ENCODE measurements around the gene ACOT11. TPM values are rescaled to one million over a fixed set of nuclear protein-coding genes. Genes with fewer than 3 reads are reported as not detected.

The ACOT11 gene
- total and polyA plus RNA-seq, 2 experiments from 2014 or later, result 13.8 to 20.0 TPM

- H3K27ac ChIP-seq, result no peak overlapping the region
- H3K27me3 ChIP-seq, result no peaks in the 10 kb centered on the region
- no peak for DNase-seq (ENCODE audit: low spot score)
- no peak overlapping the region for H2AFZ ChIP-seq
- H3K9me3 ChIP-seq (ENCODE audit: low read depth), result no peaks in the 10 kb centered on the region
- H3K9me2 ChIP-seq (replicated peaks; ENCODE audit: insufficient read depth), result no peaks in the 10 kb centered on the region
- WGBS (ENCODE audit: low lambda C conversion rate, missing lambda C conversion rate), result 84% methylated on average over 15 of the region's 15 CpGs
- H4K20me1 ChIP-seq (ENCODE audit: insufficient read depth, poor library complexity, severe bottlenecking), result no peaks in the 10 kb centered on the region
- no peaks in the 10 kb centered on the region for H3K36me3 ChIP-seq (replicated peaks; ENCODE audit: insufficient read depth, low read depth)
- H3K4me1 ChIP-seq (ENCODE audit: insufficient read depth), result peaks cover 4% of the 10 kb centered on the region
- no peak for TF ChIP-seq CTCF (IDR thresholded peaks at IDR 0.05; ENCODE audit: poor library complexity)
- TF ChIP-seq EZH2 (IDR thresholded peaks at IDR 0.05; ENCODE audit: borderline replicate concordance), result no peak
- TF ChIP-seq EZH2phosphoT487 (IDR thresholded peaks at IDR 0.05; ENCODE audit: low read depth, severe bottlenecking, unreplicated experiment), result no peak
- no peaks in the 10 kb centered on the region for H3K79me2 ChIP-seq
- H3K4me2 ChIP-seq, result no peak overlapping the region
- no peak overlapping the region for H3K4me3 ChIP-seq
Observed at GRCh38 chr1:54585181-54586066, 37.4 kb downstream of the ACOT11 start.

GRCh38 chr1:54588377-54588776, 40.3 kb downstream of the ACOT11 start:
- TF ChIP-seq EZH2phosphoT487 (IDR thresholded peaks at IDR 0.05; ENCODE audit: low read depth, severe bottlenecking, unreplicated experiment), result no peak
- TF ChIP-seq CTCF (IDR thresholded peaks at IDR 0.05; ENCODE audit: poor library complexity), result no peak
- no peak for TF ChIP-seq EZH2 (IDR thresholded peaks at IDR 0.05; ENCODE audit: borderline replicate concordance)
- Histone ChIP-seq H2AFZ (no peak overlapping the region), H3K27ac (no peak overlapping the region), H3K4me3 (no peak overlapping the region), H3K9me2 (replicated peaks; ENCODE audit: insufficient read depth) (no peaks in the 10 kb centered on the region), H4K20me1 (ENCODE audit: insufficient read depth, poor library complexity, severe bottlenecking) (no peaks in the 10 kb centered on the region), H3K4me2 (no peak overlapping the region), H3K4me1 (ENCODE audit: insufficient read depth) (no peaks in the 10 kb centered on the region), H3K9me3 (ENCODE audit: low read depth) (no peaks in the 10 kb centered on the region), H3K79me2 (no peaks in the 10 kb centered on the region), H3K36me3 (replicated peaks; ENCODE audit: insufficient read depth, low read depth) (no peaks in the 10 kb centered on the region), H3K27me3 (no peaks in the 10 kb centered on the region)
- 82% methylated on average over 2 of the region's 2 CpGs for WGBS (ENCODE audit: low lambda C conversion rate, missing lambda C conversion rate)
- no peak for DNase-seq (ENCODE audit: low spot score)

GRCh38 chr1:54591127-54591756, 43.2 kb downstream of the ACOT11 start:
- TF ChIP-seq CTCF (IDR thresholded peaks at IDR 0.05; ENCODE audit: poor library complexity) (no peak), EZH2phosphoT487 (IDR thresholded peaks at IDR 0.05; ENCODE audit: low read depth, severe bottlenecking, unreplicated experiment) (no peak), EZH2 (IDR thresholded peaks at IDR 0.05; ENCODE audit: borderline replicate concordance) (no peak)
- H3K9me2 ChIP-seq (replicated peaks; ENCODE audit: insufficient read depth), result no peaks in the 10 kb centered on the region
- H3K4me2 ChIP-seq, result no peak overlapping the region
- H2AFZ ChIP-seq, result no peak overlapping the region
- H3K4me3 ChIP-seq, result no peak overlapping the region
- no peaks in the 10 kb centered on the region for H3K9me3 ChIP-seq (ENCODE audit: low read depth)
- no peak overlapping the region for H3K27ac ChIP-seq
- DNase-seq (ENCODE audit: low spot score), result no peak
- H4K20me1 ChIP-seq (ENCODE audit: insufficient read depth, poor library complexity, severe bottlenecking), result no peaks in the 10 kb centered on the region
- 98% methylated on average over 5 of the region's 5 CpGs for WGBS (ENCODE audit: low lambda C conversion rate, missing lambda C conversion rate)
- no peaks in the 10 kb centered on the region for H3K27me3 ChIP-seq
- H3K79me2 ChIP-seq, result no peaks in the 10 kb centered on the region
- no peaks in the 10 kb centered on the region for H3K36me3 ChIP-seq (replicated peaks; ENCODE audit: insufficient read depth, low read depth)
- no peaks in the 10 kb centered on the region for H3K4me1 ChIP-seq (ENCODE audit: insufficient read depth)
